Embryonic facial prominence (tissue), 1 donor: ENCODE data around the gene IFT57.
"Not testable (repeated sequence)": the region's sequence is repeated elsewhere in the genome, so short reads cannot be mapped to it uniquely, and the experiment has no call there.

Experiments
- DNase-seq: peaks from one replicate; pipeline ENCODE4 v3.0.0-alpha.2; 2016; ENCODE audit errors: extremely low spot score

IFT57 gene

DNA sequence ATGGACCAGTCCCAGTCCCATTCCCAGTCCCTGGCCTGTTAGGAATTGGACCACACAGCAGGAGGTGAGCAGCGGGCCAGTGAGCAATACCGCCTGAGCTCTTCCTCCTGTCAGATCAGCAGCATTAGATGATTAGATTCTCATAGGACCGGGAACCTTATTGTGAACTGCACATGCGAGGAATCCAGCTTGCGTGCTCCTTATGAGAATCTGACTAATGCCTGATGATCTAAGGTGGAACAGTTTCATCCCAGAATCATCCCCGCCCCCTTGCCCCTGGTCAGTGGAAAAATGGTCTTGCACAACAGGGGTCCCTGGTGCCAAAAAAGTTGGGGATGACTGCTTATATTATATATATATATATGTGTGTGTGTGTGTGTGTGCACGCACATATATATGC is 63.1 kb downstream of the IFT57 start:
- no peak for DNase-seq

DNA sequence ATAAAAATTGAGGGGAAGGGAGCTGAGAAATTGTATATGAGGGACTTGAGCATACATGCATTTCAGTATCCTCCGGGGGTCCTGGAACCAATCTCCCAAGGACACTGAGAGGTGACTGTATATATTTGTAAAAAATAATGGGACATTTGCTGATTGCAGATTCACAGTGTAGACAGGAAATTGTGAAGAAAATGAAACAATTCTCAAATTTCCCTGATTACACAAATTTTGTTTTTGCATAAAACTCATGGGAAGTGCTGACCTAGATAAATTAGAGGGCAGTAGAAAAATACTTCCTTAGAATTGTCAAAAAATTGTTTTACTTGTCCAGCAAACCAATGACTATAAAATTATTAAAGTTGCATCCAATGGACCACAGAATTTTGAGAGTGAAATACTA is 64.0 kb downstream of the IFT57 start:
- DNase-seq = no peak

DNA sequence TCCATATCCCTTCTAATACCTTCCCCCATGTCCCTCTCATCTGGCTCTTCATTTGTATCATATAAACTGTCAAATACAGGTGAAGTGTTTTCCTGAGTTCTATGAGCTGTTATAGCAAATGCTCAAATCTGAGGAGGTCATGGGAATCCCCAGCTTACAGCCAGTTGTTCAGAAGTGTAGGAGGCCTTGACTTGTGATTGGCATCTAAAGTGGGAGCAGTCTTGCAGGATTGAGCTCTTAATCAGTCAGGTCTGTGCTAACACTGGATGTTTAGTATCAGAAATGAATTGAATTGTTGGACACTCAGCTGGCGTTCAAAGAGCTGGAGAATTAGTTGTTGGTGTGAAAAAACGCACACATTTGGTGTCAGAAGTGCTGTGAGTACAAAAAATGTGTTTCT is 65.0 kb downstream of the IFT57 start:
- no peak for DNase-seq

DNA sequence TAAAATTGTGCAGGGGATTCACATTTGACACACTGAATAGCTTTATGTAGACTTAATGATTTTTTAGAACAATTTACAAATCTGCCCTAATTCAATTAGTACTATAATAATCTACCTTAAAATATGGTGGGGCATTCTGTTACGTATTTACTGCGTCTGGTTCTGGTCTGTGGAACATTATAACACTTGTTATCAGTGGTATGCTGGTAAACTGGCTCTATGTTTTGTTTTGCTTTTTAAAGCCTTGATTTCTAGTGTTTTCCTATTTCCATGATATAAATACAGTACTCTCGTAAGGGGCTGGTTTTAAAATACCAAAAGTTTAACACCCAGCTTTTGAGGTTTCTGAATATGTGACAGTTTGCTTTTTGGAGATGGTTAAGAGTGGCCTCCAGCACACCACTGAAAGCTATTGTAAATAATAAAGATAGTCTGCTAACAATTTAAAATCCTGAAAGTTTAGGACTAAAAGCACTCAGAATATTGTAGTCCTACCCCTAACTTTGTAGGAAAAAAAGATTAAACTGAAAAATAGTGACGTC is 65.8 kb downstream of the IFT57 start:
- no peak for DNase-seq

DNA sequence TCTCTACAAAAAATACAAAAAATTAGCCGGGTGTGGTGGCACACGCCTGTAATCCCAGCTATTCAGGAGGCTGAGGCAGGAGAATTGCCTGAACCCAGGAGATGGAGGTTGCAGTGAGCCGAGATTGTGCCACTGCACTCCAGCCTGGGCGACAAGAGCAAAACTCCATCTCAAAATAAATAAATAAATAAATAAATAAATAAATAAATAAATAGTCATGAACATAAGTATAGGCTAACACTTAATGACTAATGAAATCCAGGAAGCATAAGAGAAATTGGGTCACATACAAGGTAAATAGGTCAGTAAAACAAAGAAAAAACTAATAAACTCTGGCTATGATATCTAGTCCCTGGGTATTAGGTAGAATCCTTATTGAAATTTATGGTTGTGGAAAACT is 66.6 kb downstream of the IFT57 start:
- DNase-seq = not testable (repeated sequence)

DNA sequence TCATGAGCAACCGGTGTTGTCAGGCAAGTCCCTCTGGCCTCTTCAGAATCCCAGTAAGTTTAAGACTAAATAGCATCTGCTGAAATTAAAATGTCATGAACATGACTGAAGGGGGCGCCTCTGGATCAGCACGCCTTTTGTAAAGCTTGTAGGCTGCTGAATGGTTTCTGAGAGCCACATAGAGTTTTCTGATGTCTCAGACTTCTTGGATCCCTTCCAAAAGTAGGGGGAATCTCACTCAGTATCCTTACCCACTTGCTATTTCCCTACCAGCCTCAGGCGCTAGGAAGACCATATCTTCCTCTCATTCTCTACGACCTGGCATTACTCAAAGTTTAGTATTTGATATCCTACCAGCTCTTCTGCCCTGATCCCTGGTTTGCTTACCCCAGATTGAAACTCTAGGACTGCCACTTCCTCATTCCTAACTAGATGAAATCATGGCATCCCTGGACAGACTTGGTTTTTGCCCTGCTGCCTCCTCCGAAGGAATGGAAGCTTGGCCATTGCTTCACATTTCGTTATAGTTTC is 68.7 kb downstream of the IFT57 start:
- no peak for DNase-seq

DNA sequence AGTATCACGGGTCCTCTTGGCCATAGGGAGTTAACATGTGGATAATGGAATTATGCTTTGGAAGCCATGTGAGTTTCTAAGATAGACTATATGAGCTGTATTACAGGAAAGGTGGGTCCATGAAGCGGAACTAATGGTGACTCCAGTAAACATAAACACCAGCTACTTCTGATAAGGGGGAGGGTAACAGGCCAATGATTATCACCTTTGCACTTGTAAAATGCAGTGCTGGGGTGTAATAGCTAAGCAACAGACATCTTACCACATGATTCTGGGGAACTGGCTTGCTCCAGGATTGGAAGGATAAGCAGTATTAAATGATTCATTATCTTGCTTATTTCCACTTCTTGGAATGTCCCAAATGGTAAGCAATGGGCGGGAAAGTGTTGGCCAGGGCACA is 70.0 kb downstream of the IFT57 start:
- no peak for DNase-seq

DNA sequence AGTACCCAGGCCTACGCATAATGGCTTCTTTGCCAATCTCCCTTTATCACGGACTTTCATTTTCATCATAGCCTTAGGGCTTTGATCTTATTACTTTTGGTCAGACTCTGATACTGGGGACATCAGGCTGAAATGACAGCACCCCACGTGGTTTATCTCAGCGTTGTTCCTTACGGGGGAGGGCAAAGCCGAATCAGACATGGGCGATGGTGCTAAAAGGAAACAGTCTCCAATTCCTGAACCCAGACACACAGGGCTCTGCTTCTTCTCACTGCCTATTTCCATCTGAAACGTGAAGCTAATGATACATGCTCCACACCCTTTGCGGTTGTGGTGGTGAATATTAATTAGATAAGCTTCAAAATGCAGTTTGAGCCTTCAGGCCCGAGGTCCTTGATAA is 72.0 kb downstream of the IFT57 start:
- DNase-seq = no peak

DNA sequence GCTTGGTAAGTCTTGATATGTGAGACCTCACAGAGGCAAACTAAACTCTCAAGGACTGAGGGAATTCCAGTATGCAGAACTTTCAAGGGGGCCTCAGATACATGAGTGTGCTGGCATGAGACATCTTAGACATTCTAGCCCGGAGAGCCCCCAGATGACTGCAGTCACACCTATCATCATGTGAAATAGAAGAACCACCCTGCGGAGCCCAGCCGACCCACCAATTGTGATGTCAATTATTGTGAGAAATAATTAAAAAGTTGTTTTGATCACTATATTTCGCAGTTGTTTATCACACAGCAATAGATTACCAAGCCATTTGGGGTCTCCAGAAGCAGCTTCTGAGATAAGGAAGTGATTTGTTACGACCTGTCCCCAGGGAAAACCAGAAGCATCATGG is 76.1 kb downstream of the IFT57 start:
- DNase-seq = no peak

DNA sequence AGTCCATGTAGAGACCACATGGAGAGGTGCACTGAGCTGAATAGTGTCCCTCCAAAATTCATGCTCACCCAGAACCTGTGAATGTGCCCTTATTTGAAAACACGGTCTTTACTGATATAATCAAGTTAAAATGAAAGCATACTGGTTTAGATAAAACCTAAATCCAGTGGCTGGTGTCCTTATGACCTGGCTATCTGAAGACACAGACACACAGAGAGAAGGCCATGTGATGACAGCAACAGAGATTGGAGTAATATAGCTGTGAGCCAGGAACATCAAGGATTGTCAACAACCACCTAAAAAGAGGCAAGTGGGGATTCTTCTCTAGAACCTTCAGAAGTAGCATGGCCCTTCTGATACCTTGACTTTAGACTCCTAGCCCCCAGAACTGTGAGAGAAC is 76.6 kb downstream of the IFT57 start:
- DNase-seq = no peak

DNA sequence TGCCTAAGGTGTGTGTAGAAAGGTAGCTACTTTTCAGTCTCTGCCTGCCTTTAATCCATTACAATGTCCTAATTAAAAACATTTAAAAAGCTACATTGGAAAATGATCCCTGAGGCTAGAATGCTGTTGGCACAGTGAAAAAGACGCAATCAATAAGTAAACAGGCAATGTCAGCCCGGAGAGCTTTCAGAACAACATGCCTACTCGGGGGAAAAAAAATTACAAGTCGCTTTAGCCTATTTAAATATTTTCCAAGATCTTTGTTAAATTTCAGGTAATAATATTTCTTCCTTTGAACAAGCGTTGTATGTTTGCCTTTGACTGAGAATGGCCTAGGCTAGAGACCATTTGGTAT is 84.8 kb downstream of the IFT57 start:
- DNase-seq = no peak

DNA sequence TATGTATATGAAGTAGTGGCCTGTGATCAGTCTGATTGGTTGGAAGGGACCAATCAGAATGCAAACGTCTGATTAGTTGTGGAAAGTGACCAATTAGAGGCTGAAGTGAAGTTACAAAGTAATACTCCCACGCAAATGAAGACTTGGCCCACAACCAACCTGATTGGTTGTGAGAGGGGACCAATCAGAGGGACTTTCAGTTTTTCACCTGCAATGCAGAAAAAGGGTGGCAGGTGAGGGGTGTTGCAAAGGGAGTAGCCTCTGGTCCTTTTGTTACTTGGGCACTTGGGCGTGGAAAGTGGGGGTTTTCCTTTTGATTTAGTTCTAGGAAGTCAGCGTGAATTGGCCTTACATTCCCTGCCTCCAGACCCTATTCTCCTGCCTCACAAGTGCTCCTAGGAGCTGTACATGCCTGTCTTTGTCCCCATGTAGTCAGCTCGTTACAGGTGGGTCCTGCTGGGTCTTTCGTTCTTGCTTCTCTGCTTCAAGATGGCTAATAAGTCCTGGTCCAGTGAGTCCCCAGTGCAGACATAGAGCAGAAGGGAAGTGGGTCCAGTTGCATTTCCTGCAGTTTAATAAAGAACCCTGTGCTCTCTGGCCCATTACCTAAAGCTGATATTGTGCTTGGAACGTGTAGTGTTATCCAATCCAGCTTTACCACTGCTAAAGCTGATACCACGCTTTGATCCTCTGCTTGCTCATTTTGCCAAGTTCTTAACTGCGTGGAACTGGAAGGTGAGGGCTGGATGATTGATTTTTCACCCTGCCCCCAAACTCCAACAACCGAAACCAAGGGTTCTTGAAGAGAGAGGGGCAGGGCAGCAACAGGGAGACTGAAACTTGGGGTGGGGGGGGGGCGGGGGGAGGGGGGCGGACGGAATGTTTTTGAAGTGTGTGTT is 85.4 kb downstream of the IFT57 start:
- DNase-seq = no peak

DNA sequence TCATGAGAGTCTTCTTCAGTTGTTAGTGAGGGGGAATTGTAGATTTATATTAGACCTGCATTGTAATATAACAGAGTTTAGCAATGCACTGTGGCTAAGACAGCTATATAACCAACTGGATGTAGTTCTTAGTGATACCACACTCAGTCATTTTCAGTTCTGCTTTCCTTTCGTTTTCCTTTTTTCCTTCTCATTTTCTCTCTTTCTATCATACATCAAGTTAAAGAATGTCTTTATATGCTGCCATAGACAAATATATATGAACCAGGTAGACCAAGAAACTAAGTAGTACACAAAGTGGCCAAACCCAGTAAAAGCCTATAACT is 87.7 kb downstream of the IFT57 start:
- DNase-seq = no peak

DNA sequence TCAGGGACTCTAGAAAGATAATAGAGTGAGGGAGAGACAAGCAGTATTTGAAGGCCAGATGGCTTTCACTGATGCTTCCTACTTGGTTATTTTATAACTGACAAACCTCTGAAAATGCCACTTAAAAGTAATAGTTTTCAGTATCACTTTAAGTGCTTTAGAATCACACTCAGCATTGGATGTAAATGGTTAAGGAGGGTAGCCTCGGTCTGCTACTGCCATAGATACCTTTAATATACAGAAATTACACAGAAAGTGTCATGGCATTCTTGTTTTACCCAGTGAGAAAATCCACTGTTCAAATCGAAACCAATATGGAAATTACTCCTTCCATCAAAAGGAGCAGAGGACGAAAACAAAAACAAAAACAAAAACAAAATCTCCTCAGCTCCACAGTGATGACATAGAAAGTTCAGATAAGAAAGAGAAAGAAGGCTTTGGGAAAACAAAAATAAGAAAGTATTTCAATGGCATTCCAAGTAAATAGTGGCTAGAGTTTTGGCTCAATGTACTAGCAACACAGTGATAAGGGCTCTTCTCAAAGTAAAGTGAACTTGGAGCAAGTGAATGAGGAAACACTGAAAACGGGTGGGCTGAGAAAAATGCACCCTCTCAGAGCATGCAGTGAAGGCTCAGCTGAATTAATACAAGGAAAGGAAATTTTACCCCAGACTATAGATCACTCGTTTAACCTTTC is 88.2 kb downstream of the IFT57 start:
- DNase-seq = no peak

DNA sequence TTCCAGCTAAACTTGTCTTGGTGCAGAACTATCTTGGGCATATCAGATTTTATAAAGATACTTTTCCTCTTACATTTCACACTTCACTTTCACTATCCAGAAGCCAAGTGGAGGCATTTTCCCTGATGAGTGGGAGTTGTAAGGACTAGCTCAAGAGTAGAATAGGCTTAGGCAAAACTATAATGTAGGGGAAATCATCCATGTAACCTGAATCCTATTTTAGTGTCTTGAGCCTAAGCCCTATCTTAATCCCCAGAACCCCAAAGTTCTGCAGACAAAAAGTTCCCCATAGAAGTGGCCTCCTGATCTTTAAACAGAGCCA is 89.2 kb downstream of the IFT57 start:
- no peak for DNase-seq

DNA sequence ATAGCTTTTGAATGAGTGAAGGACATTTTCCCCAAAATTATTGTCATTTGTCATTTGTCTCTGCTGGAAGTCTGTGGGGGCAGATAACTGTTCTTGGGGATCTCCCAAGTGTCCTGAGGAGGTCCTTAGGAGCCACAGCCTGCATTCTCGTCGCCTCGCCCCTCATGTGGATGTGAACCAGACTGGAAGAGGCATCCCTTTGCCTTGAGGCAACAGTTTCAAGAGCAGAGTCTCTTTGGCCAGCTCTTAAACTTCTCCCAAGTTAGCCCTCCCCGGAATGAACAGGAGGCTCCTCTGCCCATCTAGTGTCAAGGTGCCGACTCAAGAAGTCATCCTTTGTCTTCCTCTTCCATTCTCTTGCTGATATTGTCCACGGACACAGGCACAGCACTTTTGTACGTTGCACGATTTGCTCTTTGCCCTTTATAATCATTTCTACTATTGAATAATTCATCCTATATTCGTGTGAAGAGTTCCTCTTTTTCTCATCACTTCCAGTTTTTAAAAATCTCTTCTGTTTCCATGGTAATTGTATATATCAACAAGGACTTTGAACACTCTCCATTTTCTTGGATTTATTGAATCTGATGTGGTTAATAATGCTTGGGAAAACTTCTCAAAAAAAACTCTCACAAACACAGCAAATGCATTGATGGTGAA is 90.6 kb downstream of the IFT57 start:
- no peak for DNase-seq

DNA sequence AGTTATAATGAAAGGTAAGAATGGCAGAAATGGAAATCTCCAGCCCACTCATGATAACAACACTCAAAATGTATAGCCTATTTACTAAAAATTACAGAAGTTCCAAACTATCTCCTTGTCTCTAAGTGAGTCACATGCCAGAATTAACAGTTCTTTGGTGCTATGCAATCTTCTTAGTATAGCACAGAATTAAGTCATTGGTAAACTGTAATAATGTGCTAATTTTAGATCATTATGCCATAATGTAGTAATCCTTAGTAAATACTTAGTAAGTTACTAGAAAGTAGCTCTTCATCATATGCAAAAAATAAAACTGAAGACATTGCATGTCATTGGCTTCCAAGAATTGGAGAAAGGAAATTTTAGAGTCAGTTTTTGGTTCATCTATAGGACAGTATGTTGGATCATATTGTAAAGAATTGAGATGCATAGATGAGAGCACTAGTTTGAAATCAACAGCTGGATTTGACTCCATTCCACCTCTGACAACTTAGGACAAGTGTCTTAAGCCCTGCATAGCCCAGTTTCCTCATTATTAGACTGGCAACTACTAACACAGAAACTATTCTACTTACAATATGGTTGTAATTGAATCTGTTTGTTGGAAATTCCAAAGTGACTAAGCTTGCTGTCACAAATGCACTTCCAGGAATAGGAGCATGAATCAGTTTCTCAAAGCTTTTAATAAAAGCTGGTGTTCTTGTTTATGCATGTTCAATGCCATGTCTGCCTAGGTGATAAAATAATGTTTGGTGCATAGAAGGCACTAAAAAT is 91.3 kb downstream of the IFT57 start:
- no peak for DNase-seq

DNA sequence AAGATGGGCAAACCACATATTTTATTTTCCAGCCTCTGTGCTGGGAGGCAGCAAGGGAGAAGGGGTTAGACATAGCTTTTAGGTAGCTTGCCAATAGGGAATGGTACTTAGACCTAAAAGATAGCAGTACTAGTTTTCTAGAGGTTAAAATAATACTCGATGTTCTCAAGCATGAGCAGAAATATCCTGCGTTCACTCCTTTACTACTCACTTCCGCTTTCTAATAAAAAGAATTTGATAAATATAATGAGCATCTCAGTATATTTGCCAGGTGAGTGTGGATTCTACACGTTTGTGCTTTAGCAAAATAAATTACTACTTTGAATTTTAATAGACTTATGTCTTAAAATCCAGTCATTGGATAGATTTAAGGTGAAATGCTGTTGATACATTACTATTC is 92.0 kb downstream of the IFT57 start:
- no peak for DNase-seq

DNA sequence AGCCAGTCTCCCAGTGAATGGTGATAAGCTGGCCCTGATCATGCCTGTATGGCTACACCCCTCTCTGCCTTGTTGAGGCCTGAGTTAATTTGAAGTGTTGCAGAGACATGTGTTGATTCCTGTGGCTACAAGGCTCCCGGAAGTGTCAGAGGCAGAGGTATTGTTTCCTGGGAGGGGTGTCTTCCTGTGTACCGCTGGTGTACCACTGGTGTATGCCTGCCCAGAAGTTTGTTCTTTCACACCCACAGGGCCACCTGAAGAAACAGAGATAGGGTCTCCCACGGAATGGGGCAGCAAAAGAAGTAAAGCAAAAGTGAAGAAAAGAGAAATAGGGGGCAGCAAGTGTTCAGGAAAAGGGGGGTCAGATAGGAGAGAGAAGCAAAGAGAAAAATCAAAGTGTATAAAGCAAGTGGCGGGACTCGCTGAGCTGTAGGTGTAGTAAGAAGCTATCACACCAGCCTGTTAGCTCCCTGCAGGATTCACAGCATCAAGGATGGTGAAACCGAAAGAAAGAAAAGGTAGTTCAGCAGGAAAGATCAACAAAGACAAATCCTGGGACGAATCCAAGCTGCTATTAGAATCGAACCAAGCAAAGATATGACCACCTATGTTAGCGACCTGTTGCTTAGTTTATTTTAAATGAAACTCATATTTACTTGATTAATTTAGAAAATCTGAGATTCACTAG is 94.8 kb downstream of the IFT57 start:
- DNase-seq = no peak

DNA sequence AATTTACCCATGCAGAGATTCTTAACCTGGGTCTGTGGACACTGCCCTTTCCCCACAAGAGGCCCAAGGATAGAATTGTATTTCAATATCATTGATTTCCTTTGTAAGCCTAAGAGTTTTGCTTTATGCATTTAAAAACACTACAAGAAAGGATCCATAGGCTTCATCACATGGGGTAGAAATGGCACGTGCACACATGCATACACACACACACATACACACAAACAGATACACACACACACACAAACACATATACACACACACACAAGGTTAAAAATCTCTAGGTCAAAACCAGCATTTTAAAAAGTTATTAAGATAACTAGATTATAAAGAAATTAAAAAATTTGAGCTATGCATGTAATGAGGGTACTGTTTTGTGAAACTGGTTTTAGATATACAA is 95.9 kb downstream of the IFT57 start:
- DNase-seq = no peak

DNA sequence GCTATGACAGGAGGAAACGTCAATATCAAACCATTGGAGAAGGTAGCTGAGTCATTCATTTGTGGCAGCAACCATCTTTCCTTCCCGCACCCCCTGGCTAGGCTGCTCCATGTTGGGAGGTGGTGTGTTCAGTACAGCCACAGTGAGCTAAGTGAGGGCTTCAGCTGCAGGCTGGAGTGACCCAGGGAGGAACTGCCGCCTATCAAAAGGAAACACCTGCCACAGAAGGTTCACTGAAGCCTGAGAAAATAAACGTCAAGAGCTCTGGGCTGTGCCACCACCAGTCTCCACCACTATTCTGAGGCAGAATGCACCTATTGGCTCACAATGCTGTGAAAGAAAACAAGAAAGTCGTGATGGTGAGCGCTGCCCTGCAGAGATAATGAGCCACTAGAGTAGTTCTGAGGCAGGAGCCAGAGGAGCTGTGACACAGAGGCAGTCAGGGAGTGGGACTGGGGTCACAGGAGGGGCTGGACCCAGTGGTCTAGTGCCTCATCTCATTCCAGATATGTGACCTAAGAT is 96.6 kb downstream of the IFT57 start:
- DNase-seq = no peak
